UCSD-AML1 (cell line): ENCODE results near the gene FLT3.
"Not testable (repeated sequence)": the region's sequence is repeated elsewhere in the genome, so short reads cannot be mapped to it uniquely, and the experiment has no call there.

ENCODE experiments used
- DNase-seq: peaks from one replicate; lab custom pipeline; 2025; ENCODE audit not compliant: unreplicated experiment; lab: John Stamatoyannopoulos, UW

The FLT3 gene

GRCh38 chr13:28100150-28101121 lies at the start of gene FLT3:
FLT3 (minus strand) TSS chr13:28100576; CDS start chr13:28100510, 66 bp downstream.
- peak; percentile 27 for DNase-seq

GRCh38 chr13:28147495-28147894 lies 47.1 kb upstream of the FLT3 start:
- DNase-seq = no peak

GRCh38 chr13:28145049-28145448 lies 44.7 kb upstream of the FLT3 start:
- no peak for DNase-seq

- not testable (repeated sequence) for DNase-seq
Measured at GRCh38 chr13:28141542-28141941, 41.2 kb upstream of the FLT3 start.

- no peak for DNase-seq
Measured at GRCh38 chr13:28140433-28141125, 40.2 kb upstream of the FLT3 start.

- peak; percentile 95 for DNase-seq
Measured at GRCh38 chr13:28138756-28139470, 38.5 kb upstream of the FLT3 start.

GRCh38 chr13:28138012-28138755 lies 37.8 kb upstream of the FLT3 start, which contains the start of gene PAN3:
PAN3 (plus strand) TSS chr13:28138545; CDS start chr13:28138658, 113 bp downstream.
- DNase-seq = peak; percentile 93

- DNase-seq = no peak
Measured at GRCh38 chr13:28137596-28137995, 37.2 kb upstream of the FLT3 start.

GRCh38 chr13:28136916-28137315 lies 36.5 kb upstream of the FLT3 start:
- no peak for DNase-seq

GRCh38 chr13:28131646-28132045 lies 31.3 kb upstream of the FLT3 start:
- DNase-seq = no peak

GRCh38 chr13:28129911-28130693 lies 29.7 kb upstream of the FLT3 start:
- no peak for DNase-seq

GRCh38 chr13:28128926-28129325 lies 28.6 kb upstream of the FLT3 start:
- DNase-seq = no peak

- no peak for DNase-seq
Measured at GRCh38 chr13:28128030-28128429, 27.7 kb upstream of the FLT3 start.

GRCh38 chr13:28121224-28121623 lies 20.8 kb upstream of the FLT3 start:
- no peak for DNase-seq

- no peak for DNase-seq
Measured at GRCh38 chr13:28120317-28120716, 19.9 kb upstream of the FLT3 start.

- DNase-seq = no peak
Measured at GRCh38 chr13:28117689-28118377, 17.5 kb upstream of the FLT3 start.

GRCh38 chr13:28116736-28117135 lies 16.4 kb upstream of the FLT3 start:
- DNase-seq = no peak

- no peak for DNase-seq
Measured at GRCh38 chr13:28110414-28110813, 10.0 kb upstream of the FLT3 start.

GRCh38 chr13:28106976-28107375 lies 6.6 kb upstream of the FLT3 start:
- DNase-seq = no peak
